Measurements from ENCODE around the gene RHBDL2.

The RHBDL2 gene

GRCh38 chr1:38898653-38899230 is 42.9 kb downstream of the RHBDL2 start:
- TF ChIP-seq POLR2AphosphoS5 (IDR thresholded peaks at IDR 0.05; ENCODE audit: borderline replicate concordance, low read depth, low read length) (no peak), EZH2 (IDR thresholded peaks at IDR 0.05) (no peak), FOXP2 (optimal IDR thresholded peaks at IDR 0.05; ENCODE audit: control extremely low read depth, extremely low read length, insufficient read depth) (no peak)
- no peak for DNase-seq (ENCODE audit: low read depth, low spot score)
- H3K4me3 ChIP-seq: no peak overlapping the region

GRCh38 chr1:38896169-38896568 is 45.5 kb downstream of the RHBDL2 start:
- Histone ChIP-seq H3K4me3 (no peak overlapping the region), H3K27ac (no peak overlapping the region), H3K9ac (ENCODE audit: insufficient read length) (no peak overlapping the region), H3K9me3 (ENCODE audit: low read depth, low read length) (no peaks in the 10 kb centered on the region), H3K36me3 (ENCODE audit: insufficient read depth, low read length) (no peaks in the 10 kb centered on the region)
- no peak for DNase-seq (ENCODE audit: low read depth, low spot score)
- no peak for TF ChIP-seq POLR2AphosphoS5 (IDR thresholded peaks at IDR 0.05; ENCODE audit: borderline replicate concordance, low read depth, low read length)

More at GRCh38 chr1:38898653-38899230, 42.9 kb downstream of the RHBDL2 start:
- Histone ChIP-seq H3K9ac (ENCODE audit: insufficient read length) (no peak overlapping the region), H3K36me3 (ENCODE audit: insufficient read depth, low read length) (no peaks in the 10 kb centered on the region), H3K27ac (no peak overlapping the region), H3K9me3 (ENCODE audit: low read depth, low read length) (no peaks in the 10 kb centered on the region)

DNA sequence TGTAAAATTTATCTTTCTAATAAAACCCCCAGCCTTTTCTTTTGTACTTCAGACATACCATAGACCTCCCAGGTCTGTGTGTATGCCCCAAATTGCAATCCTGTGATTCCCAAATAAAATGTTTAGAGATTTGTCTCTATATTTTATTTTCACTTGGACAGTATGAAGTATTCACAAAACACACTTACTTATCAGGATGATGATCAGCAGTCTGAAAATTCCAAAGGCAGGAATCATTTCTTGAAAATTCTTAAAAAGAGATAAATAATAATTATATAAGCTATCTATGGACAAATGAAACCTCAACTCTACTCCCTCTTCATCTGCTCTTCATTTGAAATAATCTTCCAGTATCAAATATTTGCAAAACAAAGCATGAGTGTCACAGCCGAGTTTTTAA is 48.7 kb downstream of the RHBDL2 start:
- no peak overlapping the region for H3K27ac ChIP-seq
- H3K36me3 ChIP-seq (ENCODE audit: insufficient read depth, low read length): no peaks in the 10 kb centered on the region
- H3K9me3 ChIP-seq (ENCODE audit: low read depth, low read length): no peaks in the 10 kb centered on the region
- no peak overlapping the region for H3K9ac ChIP-seq (ENCODE audit: insufficient read length)
- DNase-seq (ENCODE audit: low read depth, low spot score): no peak
- H3K4me3 ChIP-seq: no peak overlapping the region
- no peak for TF ChIP-seq EZH2 (IDR thresholded peaks at IDR 0.05)
- TF ChIP-seq FOXP2 (optimal IDR thresholded peaks at IDR 0.05; ENCODE audit: control extremely low read depth, extremely low read length, insufficient read depth): no peak
- TF ChIP-seq POLR2AphosphoS5 (IDR thresholded peaks at IDR 0.05; ENCODE audit: borderline replicate concordance, low read depth, low read length): no peak

GRCh38 chr1:38891753-38892152 is 49.9 kb downstream of the RHBDL2 start:
- no peaks in the 10 kb centered on the region for H3K9me3 ChIP-seq (ENCODE audit: low read depth, low read length)
- no peaks in the 10 kb centered on the region for H3K36me3 ChIP-seq (ENCODE audit: insufficient read depth, low read length)
- H3K4me3 ChIP-seq: no peak overlapping the region
- no peak overlapping the region for H3K9ac ChIP-seq (ENCODE audit: insufficient read length)
- TF ChIP-seq EZH2 (IDR thresholded peaks at IDR 0.05): no peak
- TF ChIP-seq POLR2AphosphoS5 (IDR thresholded peaks at IDR 0.05; ENCODE audit: borderline replicate concordance, low read depth, low read length): no peak
- no peak for TF ChIP-seq FOXP2 (optimal IDR thresholded peaks at IDR 0.05; ENCODE audit: control extremely low read depth, extremely low read length, insufficient read depth)
- no peak overlapping the region for H3K27ac ChIP-seq
- DNase-seq (ENCODE audit: low read depth, low spot score): no peak

GRCh38 chr1:38889589-38889988 is 52.0 kb downstream of the RHBDL2 start:
- H3K9ac ChIP-seq (ENCODE audit: insufficient read length): no peak overlapping the region
- no peak overlapping the region for H3K27ac ChIP-seq
- DNase-seq (ENCODE audit: low read depth, low spot score): no peak
- no peaks in the 10 kb centered on the region for H3K36me3 ChIP-seq (ENCODE audit: insufficient read depth, low read length)
- H3K9me3 ChIP-seq (ENCODE audit: low read depth, low read length): no peaks in the 10 kb centered on the region
- no peak for TF ChIP-seq EZH2 (IDR thresholded peaks at IDR 0.05)
- no peak for TF ChIP-seq FOXP2 (optimal IDR thresholded peaks at IDR 0.05; ENCODE audit: control extremely low read depth, extremely low read length, insufficient read depth)
- no peak for TF ChIP-seq POLR2AphosphoS5 (IDR thresholded peaks at IDR 0.05; ENCODE audit: borderline replicate concordance, low read depth, low read length)
- H3K4me3 ChIP-seq: no peak overlapping the region

- no peaks in the 10 kb centered on the region for H3K36me3 ChIP-seq (ENCODE audit: insufficient read depth, low read length)
- H3K27ac ChIP-seq: no peak overlapping the region
- DNase-seq (ENCODE audit: low read depth, low spot score): no peak
- H3K9me3 ChIP-seq (ENCODE audit: low read depth, low read length): no peaks in the 10 kb centered on the region
- no peak overlapping the region for H3K4me3 ChIP-seq
- no peak overlapping the region for H3K9ac ChIP-seq (ENCODE audit: insufficient read length)
- TF ChIP-seq POLR2AphosphoS5 (IDR thresholded peaks at IDR 0.05; ENCODE audit: borderline replicate concordance, low read depth, low read length): no peak
These were observed 53.0 kb downstream of the RHBDL2 start for GRCh38 chr1:38888423-38889333.

- Histone ChIP-seq H3K36me3 (ENCODE audit: insufficient read depth, low read length) (no peaks in the 10 kb centered on the region), H3K9ac (ENCODE audit: insufficient read length) (no peak overlapping the region), H3K4me3 (no peak overlapping the region), H3K9me3 (ENCODE audit: low read depth, low read length) (no peaks in the 10 kb centered on the region), H3K27ac (no peak overlapping the region)
- TF ChIP-seq POLR2AphosphoS5 (IDR thresholded peaks at IDR 0.05; ENCODE audit: borderline replicate concordance, low read depth, low read length) (no peak), FOXP2 (optimal IDR thresholded peaks at IDR 0.05; ENCODE audit: control extremely low read depth, extremely low read length, insufficient read depth) (no peak), EZH2 (IDR thresholded peaks at IDR 0.05) (no peak)
- no peak for DNase-seq (ENCODE audit: low read depth, low spot score)
These were observed 56.5 kb downstream of the RHBDL2 start for GRCh38 chr1:38885092-38885491.

GRCh38 chr1:38881487-38881886 is 60.1 kb downstream of the RHBDL2 start, which contains the start of gene GJA9:
TSS of gene GJA9 (minus strand) at chr1:38881587. CDS start at chr1:38876098, 5,489 bp downstream.
- Histone ChIP-seq H3K36me3 (ENCODE audit: insufficient read depth, low read length) (no peaks in the 10 kb centered on the region), H3K9me3 (ENCODE audit: low read depth, low read length) (no peaks in the 10 kb centered on the region), H3K9ac (ENCODE audit: insufficient read length) (no peak within 1 kb of the TSS), H3K4me3 (no peak within 1 kb of the TSS), H3K27ac (no peak within 1 kb of the TSS)
- TF ChIP-seq FOXP2 (optimal IDR thresholded peaks at IDR 0.05; ENCODE audit: control extremely low read depth, extremely low read length, insufficient read depth): no peak
- no peak for DNase-seq (ENCODE audit: low read depth, low spot score)
